Erythroblast (primary cell): ENCODE data around the gene SH3BP2.

Experiments used
- GATA1 ChIP-seq: IDR thresholded peaks from 2 replicates; pipeline ENCODE4 v1.6.1; 2011; ENCODE audit warnings: low read depth, mild to moderate bottlenecking, control low read depth, low read length, moderate library complexity
- POLR2A ChIP-seq: IDR thresholded peaks from 2 replicates; pipeline ENCODE4 v1.6.1; 2011; ENCODE audit warnings: mild to moderate bottlenecking, low read length

DNA sequence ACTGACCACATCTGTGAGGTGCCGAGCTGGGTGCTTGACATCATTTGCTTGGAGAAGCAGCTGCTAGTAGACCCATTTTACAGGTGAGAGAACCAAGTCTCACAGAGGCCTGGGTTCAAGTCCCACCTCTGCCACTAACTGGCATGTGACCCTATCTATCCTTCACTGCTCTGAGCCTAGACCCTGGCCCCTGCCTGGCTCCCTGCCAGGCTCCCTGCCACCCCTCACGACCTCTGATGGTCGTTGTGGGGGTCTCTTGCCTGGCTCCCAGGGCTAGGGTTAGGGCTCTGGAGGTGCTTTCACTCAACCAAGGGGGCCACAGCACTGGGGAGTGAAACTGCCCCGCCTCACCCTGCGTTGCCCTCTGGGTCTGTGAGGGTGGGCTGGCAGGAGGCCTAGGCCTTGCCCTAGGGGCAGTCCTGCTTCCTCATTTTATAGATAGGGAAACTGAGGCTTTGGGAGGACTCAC, 43.5 kb downstream of the SH3BP2 start:
- TF ChIP-seq POLR2A = no peak
- no peak for TF ChIP-seq GATA1
